Adrenal gland (tissue), 5 donors: ENCODE data around the gene TLL1.

ENCODE experiments used
- CTCF ChIP-seq, 6 experiments: fragments of 450-650 bp in 4 of 6; fragments of 200-600 bp in 2 of 6; sonication (generic) in 1 of 6; IDR thresholded peaks; 1 replicate in 5 of 6; 2 replicates in 1 of 6; pipeline versions ENCODE4 v1.5.1 to v1.8.0; 2016 to 2021; ENCODE audit warnings: antibody characterized with exemption in 6 of 6, mild to moderate bottlenecking in 2 of 6, moderate library complexity in 1 of 6
- POLR2A ChIP-seq, 2 donors: fragments of 450-650 bp; IDR thresholded peaks; one replicate each; pipeline ENCODE4 v1.6.1; 2017; ENCODE audit warnings: antibody characterized with exemption in 2 of 2, mild to moderate bottlenecking in 2 of 2, moderate library complexity in 1 of 2
- donor health status: DM: no; HTN: no; CAD: no.

- no peak for TF ChIP-seq CTCF (IDR thresholded peaks at IDR 0.05)
- TF ChIP-seq POLR2A (IDR thresholded peaks at IDR 0.05): no peak
These were observed 74.0 kb downstream of the TLL1 start for GRCh38 chr4:165947019-165947418.
